Stimulated activated CD4-positive, alpha-beta T cell treated with anti-CD3 and anti-CD28 coated beads, Interleukin-2, amount 100 ng/mL, for 4 hours (primary cell): Measurements from ENCODE around the gene APPBP2.
"Not testable (repeated sequence)": the region's sequence is repeated elsewhere in the genome, so short reads cannot be mapped to it uniquely, and the experiment has no call there.

Experiments used
- DNase-seq: peaks from one replicate; pipeline ENCODE4 v3.0.0-alpha.2; 2020; ENCODE audit warnings: low read depth

The APPBP2 gene

GRCh38 chr17:60534010-60534555 lies 8.0 kb upstream of the APPBP2 start:
- no peak for DNase-seq

GRCh38 chr17:60529806-60530205 lies 3.8 kb upstream of the APPBP2 start:
- DNase-seq, result no peak

- no peak for DNase-seq
These were observed 2.8 kb upstream of the APPBP2 start for GRCh38 chr17:60528828-60529227.

GRCh38 chr17:60527701-60528100 lies 1.7 kb upstream of the APPBP2 start:
- DNase-seq, result no peak

- no peak for DNase-seq
These were observed 684 bp upstream of the APPBP2 start for GRCh38 chr17:60526726-60527125.

GRCh38 chr17:60525328-60525684 lies 736 bp downstream of the APPBP2 start:
- no peak for DNase-seq

GRCh38 chr17:60524463-60525327 lies 1.3 kb downstream of the APPBP2 start:
- no peak for DNase-seq

GRCh38 chr17:60523822-60524221 lies 2.2 kb downstream of the APPBP2 start:
- no peak for DNase-seq

- DNase-seq, result no peak
These were observed 3.0 kb downstream of the APPBP2 start for GRCh38 chr17:60522889-60523626.

GRCh38 chr17:60519795-60520194 lies 6.2 kb downstream of the APPBP2 start:
- no peak for DNase-seq

GRCh38 chr17:60515683-60516082 lies 10.4 kb downstream of the APPBP2 start:
- not testable (repeated sequence) for DNase-seq

GRCh38 chr17:60515199-60515598 lies 10.8 kb downstream of the APPBP2 start:
- not testable (repeated sequence) for DNase-seq

GRCh38 chr17:60514500-60514899 lies 11.5 kb downstream of the APPBP2 start:
- no peak for DNase-seq

- DNase-seq, result no peak
These were observed 12.0 kb downstream of the APPBP2 start for GRCh38 chr17:60514053-60514452.

GRCh38 chr17:60513014-60513413 lies 13.0 kb downstream of the APPBP2 start:
- no peak for DNase-seq

- no peak for DNase-seq
These were observed 15.3 kb downstream of the APPBP2 start for GRCh38 chr17:60510723-60511122.

GRCh38 chr17:60510031-60510430 lies 16.0 kb downstream of the APPBP2 start:
- DNase-seq, result no peak

- no peak for DNase-seq
These were observed 17.6 kb downstream of the APPBP2 start for GRCh38 chr17:60508384-60508980.

GRCh38 chr17:60506312-60506711 lies 19.7 kb downstream of the APPBP2 start:
- DNase-seq, result no peak

- DNase-seq, result no peak
These were observed 23.9 kb downstream of the APPBP2 start for GRCh38 chr17:60502145-60502544.

- no peak for DNase-seq
These were observed 24.5 kb downstream of the APPBP2 start for GRCh38 chr17:60501589-60501988.

GRCh38 chr17:60496041-60496440 lies 30.0 kb downstream of the APPBP2 start:
- no peak for DNase-seq

- no peak for DNase-seq
These were observed 30.8 kb downstream of the APPBP2 start for GRCh38 chr17:60495260-60495659.
